HG03280 (cell line): ENCODE results near the gene ZBTB39.
"Not testable (repeated sequence)": the region's sequence is repeated elsewhere in the genome, so short reads cannot be mapped to it uniquely, and the experiment has no call there.

ENCODE experiments used
- ATAC-seq: cut with Tn5 transposase; IDR thresholded peaks from one replicate; pipeline ENCODE4 v1.9.1; 2021; ENCODE audit warnings: mild to moderate bottlenecking, moderate library complexity; ENCODE audit not compliant: unreplicated experiment

Gene ZBTB39

GRCh38 chr12:57001448-57001906 lies 4.9 kb downstream of the ZBTB39 start:
- no peak for ATAC-seq

GRCh38 chr12:57000393-57000792 lies 6.0 kb downstream of the ZBTB39 start:
- no peak for ATAC-seq

- no peak for ATAC-seq
Measured at GRCh38 chr12:56999456-56999855, 6.9 kb downstream of the ZBTB39 start.

- ATAC-seq: peak; percentile 63
Measured at GRCh38 chr12:56998981-56999380, 7.4 kb downstream of the ZBTB39 start.

GRCh38 chr12:56998316-56998715 lies 8.0 kb downstream of the ZBTB39 start:
- no peak for ATAC-seq

- ATAC-seq: no peak
Measured at GRCh38 chr12:56996793-56997545, 9.4 kb downstream of the ZBTB39 start.

- no peak for ATAC-seq
Measured at GRCh38 chr12:56995930-56996496, 10.3 kb downstream of the ZBTB39 start.

GRCh38 chr12:56995201-56995929 lies 11.0 kb downstream of the ZBTB39 start:
- ATAC-seq: no peak

GRCh38 chr12:56994231-56994746 lies 12.1 kb downstream of the ZBTB39 start:
- no peak for ATAC-seq

GRCh38 chr12:56993346-56993745 lies 13.0 kb downstream of the ZBTB39 start:
- ATAC-seq: no peak

GRCh38 chr12:56991319-56992246 lies 14.8 kb downstream of the ZBTB39 start:
- no peak for ATAC-seq

GRCh38 chr12:56990648-56991318 lies 15.6 kb downstream of the ZBTB39 start:
- no peak for ATAC-seq

GRCh38 chr12:56989861-56990610 lies 16.3 kb downstream of the ZBTB39 start:
- no peak for ATAC-seq

GRCh38 chr12:56988207-56988739 lies 18.1 kb downstream of the ZBTB39 start:
- no peak for ATAC-seq

GRCh38 chr12:56987551-56988053 lies 18.7 kb downstream of the ZBTB39 start:
- ATAC-seq: no peak

GRCh38 chr12:56987011-56987410 lies 19.3 kb downstream of the ZBTB39 start:
- ATAC-seq: no peak

- ATAC-seq: not testable (repeated sequence)
Measured at GRCh38 chr12:56985714-56986113, 20.6 kb downstream of the ZBTB39 start.

- no peak for ATAC-seq
Measured at GRCh38 chr12:56983386-56983785, 23.0 kb downstream of the ZBTB39 start.
